SK-N-MC (cell line): ENCODE measurements around the gene ATP10B.

Source experiments
- DNase-seq: peaks from one replicate; pipeline ENCODE4 v3.0.0-alpha.2; 2011; ENCODE audit warnings: low read depth, low spot score
- H3K27ac ChIP-seq: fragments of 200-600 bp; sonication (generic); 2 replicates; pipeline ENCODE4 v1.5.1; 2016; ENCODE audit warnings: mixed run types
- H3K36me3 ChIP-seq: fragments of 200-600 bp; sonication (generic); 2 replicates; pipeline ENCODE4 v1.6.1; 2017; ENCODE audit warnings: antibody characterized with exemption, low read length, mixed read lengths; ENCODE audit not compliant: insufficient read depth
- H3K4me3 ChIP-seq: fragments of 200-600 bp; sonication (generic); 2 replicates; pipeline ENCODE4 v1.5.1; 2016
- H3K9ac ChIP-seq: fragments of 200-600 bp; sonication (generic); 2 replicates; pipeline ENCODE4 v1.8.0; 2017; ENCODE audit warnings: mixed run types, mixed read lengths; ENCODE audit not compliant: insufficient read length
- H3K9me3 ChIP-seq: fragments of 200-600 bp; sonication (generic); 2 replicates; pipeline ENCODE4 v1.6.1; 2017; ENCODE audit warnings: low read depth, mild to moderate bottlenecking, antibody characterized with exemption, low read length, moderate library complexity, mixed read lengths
- EZH2 ChIP-seq: fragments of 200-600 bp; sonication (generic); IDR thresholded peaks from one replicate; pipeline ENCODE4 v1.6.1; 2017; ENCODE audit warnings: antibody characterized with exemption
- FOXP2 ChIP-seq: optimal IDR thresholded peaks from 2 replicates; pipeline ENCODE3; 2011; ENCODE audit warnings: mild to moderate bottlenecking, moderate library complexity; ENCODE audit not compliant: insufficient read depth; ENCODE audit errors: extremely low read length, control extremely low read depth
- POLR2AphosphoS5 ChIP-seq: IDR thresholded peaks from 2 replicates; pipeline ENCODE4 v1.6.1; 2012; ENCODE audit warnings: mild to moderate bottlenecking, low read depth, low read length, borderline replicate concordance

ATP10B gene

DNA sequence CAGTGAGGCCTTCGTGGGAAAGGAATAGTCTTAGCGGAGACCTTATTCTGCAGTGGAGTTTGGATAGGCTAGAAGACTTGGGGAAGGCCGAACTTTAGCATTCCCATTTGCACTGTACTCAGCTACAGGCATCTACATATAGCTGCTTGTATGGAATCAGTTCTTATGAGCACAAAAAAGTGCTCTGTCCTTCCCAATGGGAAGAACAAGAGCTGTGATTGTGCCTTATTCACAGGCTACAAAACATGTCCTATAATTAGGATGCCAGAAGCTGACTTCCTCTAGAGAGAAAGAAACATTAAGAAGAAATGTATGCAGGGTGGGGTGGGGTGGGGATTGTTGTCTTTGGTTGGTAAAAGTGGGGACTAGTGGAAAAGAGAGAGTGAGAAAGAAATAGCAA, 154.7 kb downstream of the ATP10B start:
- H3K9ac ChIP-seq, result no peak overlapping the region
- TF ChIP-seq FOXP2 (no peak), POLR2AphosphoS5 (no peak), EZH2 (no peak)
- no peak overlapping the region for H3K27ac ChIP-seq
- no peak for DNase-seq
- no peak overlapping the region for H3K4me3 ChIP-seq
- H3K36me3 ChIP-seq, result no peaks in the 10 kb centered on the region
- H3K9me3 ChIP-seq, result no peaks in the 10 kb centered on the region

DNA sequence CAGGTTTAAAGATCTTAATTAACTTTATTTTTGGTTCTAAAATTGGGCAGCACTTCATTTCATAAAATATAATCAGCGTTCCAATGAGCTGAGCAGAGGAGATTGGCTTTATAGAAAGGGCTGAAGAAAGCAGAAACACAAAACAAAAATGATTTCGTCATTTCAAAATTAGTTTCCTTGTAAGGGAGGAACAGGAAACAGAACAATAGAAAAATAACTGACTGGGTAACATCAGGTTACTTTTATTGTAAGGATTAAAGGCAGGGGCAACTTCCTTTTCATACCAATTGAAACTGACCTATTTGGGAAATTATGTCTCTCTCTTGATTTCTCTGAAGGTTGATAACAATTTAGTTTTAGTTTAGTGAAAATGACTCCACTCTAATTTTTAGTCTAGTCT, 157.1 kb downstream of the ATP10B start:
- H3K9ac ChIP-seq, result no peak overlapping the region
- TF ChIP-seq EZH2 (no peak), POLR2AphosphoS5 (no peak), FOXP2 (no peak)
- H3K36me3 ChIP-seq, result no peaks in the 10 kb centered on the region
- no peak overlapping the region for H3K27ac ChIP-seq
- DNase-seq, result no peak
- no peak overlapping the region for H3K4me3 ChIP-seq
- no peaks in the 10 kb centered on the region for H3K9me3 ChIP-seq

DNA sequence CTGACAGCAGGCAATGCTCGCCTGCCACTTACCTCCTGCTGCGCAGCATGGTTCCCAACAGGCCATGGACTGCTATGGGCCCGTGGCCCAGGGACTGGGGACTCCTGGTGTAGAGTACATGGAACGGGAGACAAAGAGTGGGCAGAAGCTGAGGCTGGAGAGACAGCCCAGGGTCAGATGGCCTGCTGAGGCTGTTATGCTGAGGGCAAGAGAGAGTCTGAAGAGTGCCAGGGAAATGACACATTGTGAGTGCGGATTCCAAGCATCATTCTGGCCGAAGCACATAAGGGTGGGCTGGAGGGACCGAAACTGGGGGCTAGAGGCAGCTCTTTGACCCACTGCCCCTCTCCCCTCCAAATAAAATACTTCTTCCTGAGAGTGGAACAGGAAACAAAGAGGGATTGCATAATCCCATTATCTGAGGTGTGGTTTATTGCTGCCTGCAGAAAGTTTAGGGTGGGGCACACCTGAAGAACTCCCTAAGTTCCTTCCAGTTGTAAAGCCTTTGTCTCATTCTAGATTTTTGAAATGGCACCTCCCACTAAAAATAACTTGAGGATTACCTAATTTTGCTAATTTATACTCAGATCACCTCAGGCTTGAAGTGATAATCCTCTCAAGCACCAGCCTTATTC, 158.1 kb downstream of the ATP10B start:
- Histone ChIP-seq H3K27ac (no peak overlapping the region), H3K4me3 (no peak overlapping the region), H3K36me3 (no peaks in the 10 kb centered on the region), H3K9me3 (no peaks in the 10 kb centered on the region), H3K9ac (no peak overlapping the region)
- TF ChIP-seq POLR2AphosphoS5, result no peak
- no peak for TF ChIP-seq EZH2
- no peak for TF ChIP-seq FOXP2
- DNase-seq, result no peak

DNA sequence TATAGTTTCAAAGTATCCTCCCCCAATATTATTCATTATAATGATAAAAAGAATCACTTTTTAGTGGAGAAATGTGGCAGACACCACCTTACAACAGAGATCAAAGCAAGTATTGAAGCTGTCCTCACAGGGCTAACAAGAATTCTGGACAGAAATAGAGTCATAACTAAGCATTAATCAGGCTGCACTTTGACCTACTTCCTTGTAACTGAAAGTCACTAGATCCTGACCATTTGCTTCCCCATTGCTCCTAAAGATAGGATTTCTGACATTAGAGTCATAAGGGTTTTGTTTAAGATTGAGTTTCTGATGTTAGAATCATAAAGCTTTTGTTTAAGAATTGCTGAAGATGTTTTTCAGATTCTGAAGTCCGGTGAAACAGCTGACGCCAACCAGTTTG, 159.7 kb downstream of the ATP10B start:
- no peak overlapping the region for H3K27ac ChIP-seq
- no peak overlapping the region for H3K4me3 ChIP-seq
- no peak overlapping the region for H3K9ac ChIP-seq
- H3K9me3 ChIP-seq, result no peaks in the 10 kb centered on the region
- TF ChIP-seq EZH2, result no peak
- no peak for TF ChIP-seq POLR2AphosphoS5
- TF ChIP-seq FOXP2, result no peak
- no peaks in the 10 kb centered on the region for H3K36me3 ChIP-seq
- DNase-seq, result no peak

DNA sequence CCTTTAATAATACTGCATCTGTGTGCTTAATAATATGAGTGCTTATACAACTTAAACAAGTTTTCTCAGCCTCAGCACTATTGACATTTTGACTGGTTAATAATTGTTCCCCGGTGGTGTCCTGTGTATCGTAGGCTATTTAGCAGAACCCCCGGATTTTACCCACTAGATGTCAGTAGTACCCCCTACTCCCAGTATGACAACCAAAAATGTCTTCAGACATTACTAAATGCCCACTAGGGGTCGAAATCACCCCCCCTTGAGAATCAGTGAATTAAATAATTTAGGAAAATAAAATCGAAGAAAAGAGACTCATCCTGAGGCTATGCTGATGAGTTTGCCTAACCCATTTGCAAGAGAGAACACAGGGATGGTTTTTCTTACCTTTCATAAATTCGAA, 166.3 kb downstream of the ATP10B start:
- H3K4me3 ChIP-seq, result no peak overlapping the region
- no peaks in the 10 kb centered on the region for H3K36me3 ChIP-seq
- no peak overlapping the region for H3K9ac ChIP-seq
- no peak for DNase-seq
- TF ChIP-seq EZH2, result no peak
- no peak for TF ChIP-seq FOXP2
- TF ChIP-seq POLR2AphosphoS5, result no peak
- no peak overlapping the region for H3K27ac ChIP-seq
- no peaks in the 10 kb centered on the region for H3K9me3 ChIP-seq

DNA sequence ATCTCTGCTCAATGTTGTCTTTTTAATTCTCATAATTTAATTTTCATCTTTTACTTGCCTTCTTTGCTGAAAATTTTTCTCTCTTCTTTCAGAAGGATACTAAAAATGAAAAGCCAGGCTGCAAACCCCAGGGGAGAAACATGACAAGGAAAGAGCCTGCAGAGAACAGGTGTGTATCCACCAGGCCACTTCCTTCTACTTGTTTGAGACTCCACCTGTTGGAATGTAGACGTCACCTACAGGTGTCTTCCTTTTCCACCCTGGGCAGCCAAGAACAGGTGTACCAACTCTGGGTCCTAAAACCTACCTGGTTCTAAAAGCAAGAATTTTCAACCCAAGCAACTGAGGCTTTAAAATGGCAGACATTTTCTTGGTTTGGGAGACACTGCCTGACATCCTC, 166.8 kb downstream of the ATP10B start:
- Histone ChIP-seq H3K9me3 (no peaks in the 10 kb centered on the region), H3K9ac (no peak overlapping the region), H3K27ac (no peak overlapping the region), H3K36me3 (no peaks in the 10 kb centered on the region), H3K4me3 (no peak overlapping the region)
- no peak for DNase-seq
- TF ChIP-seq POLR2AphosphoS5 (no peak), EZH2 (no peak), FOXP2 (no peak)

DNA sequence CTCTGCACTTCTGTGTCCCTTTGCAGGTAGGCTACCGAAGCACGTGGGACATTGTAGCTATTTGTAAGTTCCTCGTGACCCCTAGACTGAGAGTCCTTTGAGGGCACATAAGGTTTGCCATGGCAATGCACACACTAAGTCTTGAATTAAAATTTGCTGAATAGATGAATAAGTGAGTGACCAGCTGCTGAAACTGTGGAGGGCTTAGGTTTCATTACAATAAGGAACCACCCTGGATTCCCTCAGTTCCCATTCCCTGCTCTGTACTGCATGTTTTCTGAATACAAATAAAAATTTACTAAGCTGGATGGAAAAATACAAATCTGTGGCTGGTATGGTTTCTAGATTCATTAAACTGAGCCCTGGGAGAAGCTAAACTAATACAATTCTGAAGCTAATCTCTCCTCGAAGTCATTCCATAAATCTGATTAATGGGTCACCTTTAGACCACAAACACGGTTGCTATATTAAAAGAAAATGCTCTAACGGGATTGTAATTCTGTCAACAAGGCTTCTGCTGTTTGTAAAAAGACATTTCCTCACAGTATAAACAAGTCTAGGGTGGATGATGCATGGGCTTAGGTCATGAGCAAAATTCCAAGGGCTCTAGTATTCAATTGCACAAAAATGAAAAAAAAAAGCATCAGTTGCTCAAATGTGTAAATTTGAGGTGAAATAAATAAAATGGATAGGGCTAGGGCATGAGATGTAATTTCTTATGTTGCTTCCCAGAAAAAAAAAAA, 172.3 kb downstream of the ATP10B start:
- TF ChIP-seq POLR2AphosphoS5 (no peak), FOXP2 (no peak), EZH2 (no peak)
- Histone ChIP-seq H3K9me3 (no peaks in the 10 kb centered on the region), H3K4me3 (no peak overlapping the region), H3K36me3 (no peaks in the 10 kb centered on the region), H3K27ac (no peak overlapping the region), H3K9ac (no peak overlapping the region)
- DNase-seq, result no peak

DNA sequence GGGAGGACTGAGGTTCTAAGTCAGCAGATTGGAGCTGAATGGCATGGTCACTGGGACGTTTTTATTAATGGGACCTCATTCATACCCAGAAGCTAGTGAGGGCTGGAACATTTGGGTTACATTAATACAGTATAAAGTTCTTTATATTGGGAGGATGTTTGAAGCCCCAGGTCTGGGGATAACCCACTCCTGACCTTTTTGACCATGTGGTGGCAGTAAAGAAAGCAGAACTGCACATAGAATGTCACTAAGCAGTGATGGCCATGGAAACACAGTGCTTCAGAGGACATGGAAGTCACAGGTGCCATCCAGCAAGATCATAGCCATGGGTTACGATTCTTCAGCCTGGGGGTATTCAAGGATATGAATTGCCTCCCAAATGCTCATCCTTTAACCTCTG, 176.0 kb downstream of the ATP10B start:
- Histone ChIP-seq H3K4me3 (no peak overlapping the region), H3K27ac (no peak overlapping the region), H3K9me3 (no peaks in the 10 kb centered on the region), H3K9ac (no peak overlapping the region), H3K36me3 (no peaks in the 10 kb centered on the region)
- DNase-seq, result no peak
- TF ChIP-seq FOXP2 (no peak), EZH2 (no peak), POLR2AphosphoS5 (no peak)
